AG09319 (cell line): ENCODE data around the gene DYDC2.

ENCODE experiments used
- DNase-seq: peaks from one replicate; pipeline ENCODE4 v3.0.0-alpha.2; 2010; ENCODE audit warnings: low read depth; ENCODE audit errors: extremely low read depth
- CTCF ChIP-seq: IDR thresholded peaks from 2 replicates; pipeline ENCODE4 v1.5.1; 2011; ENCODE audit warnings: low read depth, mild to moderate bottlenecking, inconsistent platforms, low read length, moderate library complexity

Gene DYDC2

GRCh38 chr10:80356563-80356988 is at the start of gene DYDC2, which contains the start of gene DYDC1:
Gene DYDC2, plus strand, starts transcription at chr10:80356781. Its CDS starts 5,663 bp downstream, at chr10:80362444.
Gene DYDC1, minus strand, starts transcription at chr10:80356755. Its CDS starts 4,154 bp downstream, at chr10:80352601.
- no peak for DNase-seq
- TF ChIP-seq CTCF, result no peak

GRCh38 chr10:80313523-80313922 is 43.1 kb upstream of the DYDC2 start:
- no peak for TF ChIP-seq CTCF

GRCh38 chr10:80315391-80315790 is 41.2 kb upstream of the DYDC2 start:
- no peak for DNase-seq
- TF ChIP-seq CTCF, result no peak

More at GRCh38 chr10:80313523-80313922, 43.1 kb upstream of the DYDC2 start:
- DNase-seq, result no peak

GRCh38 chr10:80318742-80319141 is 37.8 kb upstream of the DYDC2 start:
- no peak for DNase-seq

GRCh38 chr10:80319318-80319717 is 37.3 kb upstream of the DYDC2 start:
- no peak for DNase-seq
- TF ChIP-seq CTCF, result no peak

More at GRCh38 chr10:80318742-80319141, 37.8 kb upstream of the DYDC2 start:
- no peak for TF ChIP-seq CTCF

GRCh38 chr10:80319725-80320290 is 36.8 kb upstream of the DYDC2 start:
- no peak for TF ChIP-seq CTCF
- DNase-seq, result no peak

- TF ChIP-seq CTCF, result no peak
- DNase-seq, result no peak
These were observed 36.2 kb upstream of the DYDC2 start for GRCh38 chr10:80320377-80320776.
